Neural crest cell (in vitro differentiated cells): ENCODE measurements around the gene ESYT3. TPM values are rescaled to one million over a fixed set of nuclear protein-coding genes. Genes with fewer than 3 reads are reported as not detected.

Experiments
- DNase-seq: peaks from one replicate; pipeline ENCODE4 v3.0.0; 2021; ENCODE audit warnings: low read depth, mixed read lengths, low spot score
- H3K27ac Mint-ChIP-seq: one replicate; pipeline ENCODE4 v1.8.0; 2021; ENCODE audit warnings: mild to moderate bottlenecking, mixed read lengths; ENCODE audit not compliant: unreplicated experiment
- H3K27me3 Mint-ChIP-seq: 2 replicates; pipeline ENCODE4 v1.8.0; 2021; ENCODE audit warnings: low read depth, mild to moderate bottlenecking, mixed read lengths
- H3K36me3 Mint-ChIP-seq: 2 replicates; pipeline ENCODE4 v1.8.0; 2021; ENCODE audit warnings: low read depth, mild to moderate bottlenecking, mixed read lengths
- H3K4me1 Mint-ChIP-seq: 2 replicates; pipeline ENCODE4 v1.8.0; 2021; ENCODE audit warnings: mixed read lengths
- H3K4me3 Mint-ChIP-seq: one replicate; pipeline ENCODE4 v1.8.0; 2021; ENCODE audit warnings: mild to moderate bottlenecking, mixed read lengths
- H3K9me3 Mint-ChIP-seq: 2 replicates; pipeline ENCODE4 v1.8.0; 2021; ENCODE audit warnings: mixed read lengths
- total RNA-seq: library from RNA; stranded (reverse); gene quantifications from 2 replicates; pipeline ENCODE4 v1.2.1, GENCODE V29; 2021
- TF ChIP-seq, protein P1 (sequence below): fragments of 200-600 bp; sonication (generic); conservative IDR thresholded peaks from 2 replicates; pipeline ENCODE4 v1.5.0; 2021; ENCODE audit warnings: antibody characterized with exemption, mild to moderate bottlenecking

ESYT3 gene
- total RNA-seq, 1 donor from 2014 or later = 0.44 TPM

- DNase-seq = no peak
- H3K36me3 Mint-ChIP-seq = no peaks in the 10 kb centered on the region
- no peak overlapping the region for H3K27ac Mint-ChIP-seq
- peaks cover 2% of the 10 kb centered on the region for H3K27me3 Mint-ChIP-seq
- TF ChIP-seq, protein P1, sequence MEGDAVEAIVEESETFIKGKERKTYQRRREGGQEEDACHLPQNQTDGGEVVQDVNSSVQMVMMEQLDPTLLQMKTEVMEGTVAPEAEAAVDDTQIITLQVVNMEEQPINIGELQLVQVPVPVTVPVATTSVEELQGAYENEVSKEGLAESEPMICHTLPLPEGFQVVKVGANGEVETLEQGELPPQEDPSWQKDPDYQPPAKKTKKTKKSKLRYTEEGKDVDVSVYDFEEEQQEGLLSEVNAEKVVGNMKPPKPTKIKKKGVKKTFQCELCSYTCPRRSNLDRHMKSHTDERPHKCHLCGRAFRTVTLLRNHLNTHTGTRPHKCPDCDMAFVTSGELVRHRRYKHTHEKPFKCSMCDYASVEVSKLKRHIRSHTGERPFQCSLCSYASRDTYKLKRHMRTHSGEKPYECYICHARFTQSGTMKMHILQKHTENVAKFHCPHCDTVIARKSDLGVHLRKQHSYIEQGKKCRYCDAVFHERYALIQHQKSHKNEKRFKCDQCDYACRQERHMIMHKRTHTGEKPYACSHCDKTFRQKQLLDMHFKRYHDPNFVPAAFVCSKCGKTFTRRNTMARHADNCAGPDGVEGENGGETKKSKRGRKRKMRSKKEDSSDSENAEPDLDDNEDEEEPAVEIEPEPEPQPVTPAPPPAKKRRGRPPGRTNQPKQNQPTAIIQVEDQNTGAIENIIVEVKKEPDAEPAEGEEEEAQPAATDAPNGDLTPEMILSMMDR = no peak
- H3K4me1 Mint-ChIP-seq = no peaks in the 10 kb centered on the region
- H3K4me3 Mint-ChIP-seq = no peak overlapping the region
- no peaks in the 10 kb centered on the region for H3K9me3 Mint-ChIP-seq
Observed at GRCh38 chr3:138464491-138464860, 30.1 kb downstream of the ESYT3 start.

GRCh38 chr3:138465451-138465850 lies 31.0 kb downstream of the ESYT3 start:
- Mint-ChIP-seq H3K27ac (no peak overlapping the region), H3K36me3 (no peaks in the 10 kb centered on the region), H3K9me3 (no peaks in the 10 kb centered on the region), H3K4me1 (no peaks in the 10 kb centered on the region), H3K4me3 (no peak overlapping the region), H3K27me3 (peaks cover 2% of the 10 kb centered on the region)
- no peak for DNase-seq
- TF ChIP-seq, protein P1 = no peak

DNA sequence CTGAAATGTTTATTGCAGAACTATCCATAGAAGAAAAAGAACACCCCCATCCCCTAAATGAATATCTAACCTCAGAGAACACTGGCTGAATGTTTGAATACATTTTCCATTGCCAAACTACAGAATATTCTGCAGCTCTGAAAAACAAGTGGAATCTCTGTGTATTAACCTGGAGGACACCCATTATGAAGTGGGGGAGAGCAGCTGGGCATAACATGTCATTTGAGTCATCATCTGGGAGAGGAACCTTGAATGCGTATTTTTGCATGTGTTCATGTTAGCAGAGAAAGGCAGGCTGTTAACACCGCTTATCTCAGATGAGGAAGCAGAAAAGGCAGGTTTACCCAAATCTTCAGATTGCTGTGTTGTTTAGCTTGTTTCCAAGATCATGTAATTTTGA lies 31.5 kb downstream of the ESYT3 start:
- no peaks in the 10 kb centered on the region for H3K36me3 Mint-ChIP-seq
- H3K4me3 Mint-ChIP-seq = no peak overlapping the region
- H3K27me3 Mint-ChIP-seq = peaks cover 2% of the 10 kb centered on the region

GRCh38 chr3:138467931-138468330 lies 33.5 kb downstream of the ESYT3 start:
- TF ChIP-seq, protein P1 = no peak
- Mint-ChIP-seq H3K4me1 (no peaks in the 10 kb centered on the region), H3K36me3 (no peaks in the 10 kb centered on the region), H3K9me3 (no peaks in the 10 kb centered on the region), H3K4me3 (no peak overlapping the region), H3K27ac (no peak overlapping the region), H3K27me3 (peaks cover 2% of the 10 kb centered on the region)
- no peak for DNase-seq

More for the DNA sequence above, 31.5 kb downstream of the ESYT3 start:
- H3K27ac Mint-ChIP-seq = no peak overlapping the region
- H3K9me3 Mint-ChIP-seq = no peaks in the 10 kb centered on the region
- DNase-seq = no peak
- no peaks in the 10 kb centered on the region for H3K4me1 Mint-ChIP-seq
- TF ChIP-seq, protein P1 = no peak

- Mint-ChIP-seq H3K9me3 (no peaks in the 10 kb centered on the region), H3K4me1 (no peaks in the 10 kb centered on the region), H3K27ac (no peak overlapping the region), H3K4me3 (no peak overlapping the region), H3K36me3 (no peaks in the 10 kb centered on the region), H3K27me3 (peaks cover 2% of the 10 kb centered on the region)
- DNase-seq = no peak
- TF ChIP-seq, protein P1 = no peak
Observed at GRCh38 chr3:138468451-138468850, 34.0 kb downstream of the ESYT3 start.

GRCh38 chr3:138468886-138469285 lies 34.5 kb downstream of the ESYT3 start:
- Mint-ChIP-seq H3K9me3 (no peaks in the 10 kb centered on the region), H3K36me3 (no peaks in the 10 kb centered on the region), H3K4me3 (no peak overlapping the region), H3K27me3 (peaks cover 2% of the 10 kb centered on the region), H3K4me1 (no peaks in the 10 kb centered on the region), H3K27ac (no peak overlapping the region)
- DNase-seq = no peak
- TF ChIP-seq, protein P1 = no peak
